Measurements from ENCODE around the gene COIL. TPM values are rescaled to one million over a fixed set of nuclear protein-coding genes. Genes with fewer than 3 reads are reported as not detected.

Gene COIL
- total RNA-seq, 1 donor from 2014 or later: 20.6 TPM

GRCh38 chr17:57004944-57005579 is 44.2 kb upstream of the COIL start:
- FAIRE-seq (no peak), DNase-seq (ENCODE audit: low read depth) (no peak)
- no peak overlapping the region for H3K4me2 ChIP-seq (ENCODE audit: low read length)
- H3K36me3 ChIP-seq (ENCODE audit: insufficient read depth, low read length): no peaks in the 10 kb centered on the region
- H3K9me3 ChIP-seq (ENCODE audit: insufficient read depth, low read depth, low read length): no peaks in the 10 kb centered on the region
- no peak overlapping the region for H3K27ac ChIP-seq (ENCODE audit: low read depth, low read length)
- H3K9ac ChIP-seq (ENCODE audit: low read length): no peak overlapping the region
- H3K27me3 Mint-ChIP-seq (ENCODE audit: low read depth, unreplicated experiment): peaks cover 2% of the 10 kb centered on the region
- no peaks in the 10 kb centered on the region for H4K20me1 ChIP-seq (ENCODE audit: insufficient read depth, low read length)
- peaks cover 25% of the 10 kb centered on the region for H3K36me3 Mint-ChIP-seq (ENCODE audit: low read depth, unreplicated experiment)
- H3K4me1 Mint-ChIP-seq (ENCODE audit: low read depth, unreplicated experiment): no peaks in the 10 kb centered on the region
- no peak overlapping the region for H3K4me3 ChIP-seq (ENCODE audit: insufficient read depth, low read depth, low read length)
- H3K4me3 Mint-ChIP-seq (ENCODE audit: unreplicated experiment): no peak overlapping the region
- H3K9me3 Mint-ChIP-seq (ENCODE audit: unreplicated experiment): peaks cover 4% of the 10 kb centered on the region
- H3K27me3 ChIP-seq (ENCODE audit: insufficient read depth, low read length): peaks cover 2% of the 10 kb centered on the region
- TF ChIP-seq, protein P1, sequence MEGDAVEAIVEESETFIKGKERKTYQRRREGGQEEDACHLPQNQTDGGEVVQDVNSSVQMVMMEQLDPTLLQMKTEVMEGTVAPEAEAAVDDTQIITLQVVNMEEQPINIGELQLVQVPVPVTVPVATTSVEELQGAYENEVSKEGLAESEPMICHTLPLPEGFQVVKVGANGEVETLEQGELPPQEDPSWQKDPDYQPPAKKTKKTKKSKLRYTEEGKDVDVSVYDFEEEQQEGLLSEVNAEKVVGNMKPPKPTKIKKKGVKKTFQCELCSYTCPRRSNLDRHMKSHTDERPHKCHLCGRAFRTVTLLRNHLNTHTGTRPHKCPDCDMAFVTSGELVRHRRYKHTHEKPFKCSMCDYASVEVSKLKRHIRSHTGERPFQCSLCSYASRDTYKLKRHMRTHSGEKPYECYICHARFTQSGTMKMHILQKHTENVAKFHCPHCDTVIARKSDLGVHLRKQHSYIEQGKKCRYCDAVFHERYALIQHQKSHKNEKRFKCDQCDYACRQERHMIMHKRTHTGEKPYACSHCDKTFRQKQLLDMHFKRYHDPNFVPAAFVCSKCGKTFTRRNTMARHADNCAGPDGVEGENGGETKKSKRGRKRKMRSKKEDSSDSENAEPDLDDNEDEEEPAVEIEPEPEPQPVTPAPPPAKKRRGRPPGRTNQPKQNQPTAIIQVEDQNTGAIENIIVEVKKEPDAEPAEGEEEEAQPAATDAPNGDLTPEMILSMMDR (IDR thresholded peaks at IDR 0.05; ENCODE audit: insufficient read depth, low read depth, low read length): no peak
- TF ChIP-seq EZH2 (IDR thresholded peaks at IDR 0.05; ENCODE audit: insufficient read depth, low read length): no peak
- H2AFZ ChIP-seq (ENCODE audit: low read depth, low read length): no peak overlapping the region
- H3K27ac Mint-ChIP-seq (ENCODE audit: unreplicated experiment): no peak overlapping the region
- no peaks in the 10 kb centered on the region for H3K79me2 ChIP-seq (ENCODE audit: insufficient read depth, low read length)
- H3K4me1 ChIP-seq (ENCODE audit: insufficient read depth, low read length): no peaks in the 10 kb centered on the region

DNA sequence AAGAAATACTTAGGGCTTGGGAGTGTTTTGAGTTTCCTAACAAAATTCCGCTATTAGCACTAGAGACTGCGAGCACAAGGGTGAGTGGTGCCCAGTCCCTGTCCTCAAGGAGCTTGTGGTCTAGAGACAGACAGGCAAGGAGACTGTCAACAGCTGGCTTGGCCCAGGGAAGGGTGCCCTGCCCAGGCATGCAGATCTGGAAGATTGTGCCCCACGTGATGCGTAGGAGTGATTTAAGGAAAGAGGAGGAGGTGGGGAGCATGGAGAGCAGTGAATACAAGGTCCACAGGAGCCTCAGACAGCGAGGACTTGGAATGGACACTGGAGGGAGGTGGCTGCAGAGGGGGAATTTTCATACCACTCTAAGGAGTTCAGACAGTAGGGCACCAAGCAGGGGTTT is 42.1 kb upstream of the COIL start:
- H3K4me1 Mint-ChIP-seq (ENCODE audit: low read depth, unreplicated experiment): no peaks in the 10 kb centered on the region
- no peaks in the 10 kb centered on the region for H3K79me2 ChIP-seq (ENCODE audit: insufficient read depth, low read length)
- no peaks in the 10 kb centered on the region for H4K20me1 ChIP-seq (ENCODE audit: insufficient read depth, low read length)
- H3K4me2 ChIP-seq (ENCODE audit: low read length): no peak overlapping the region
- no peak overlapping the region for H3K4me3 ChIP-seq (ENCODE audit: insufficient read depth, low read depth, low read length)
- DNase-seq (ENCODE audit: low read depth): no peak
- H3K9me3 Mint-ChIP-seq (ENCODE audit: unreplicated experiment): peaks cover 4% of the 10 kb centered on the region
- no peaks in the 10 kb centered on the region for H3K9me3 ChIP-seq (ENCODE audit: insufficient read depth, low read depth, low read length)
- no peak overlapping the region for H3K27ac Mint-ChIP-seq (ENCODE audit: unreplicated experiment)
- H3K27me3 Mint-ChIP-seq (ENCODE audit: low read depth, unreplicated experiment): peaks cover 2% of the 10 kb centered on the region
- no peaks in the 10 kb centered on the region for H3K27me3 ChIP-seq (ENCODE audit: insufficient read depth, low read length)
- no peaks in the 10 kb centered on the region for H3K36me3 ChIP-seq (ENCODE audit: insufficient read depth, low read length)
- peaks cover 26% of the 10 kb centered on the region for H3K36me3 Mint-ChIP-seq (ENCODE audit: low read depth, unreplicated experiment)
- FAIRE-seq: no peak
- H2AFZ ChIP-seq (ENCODE audit: low read depth, low read length): no peak overlapping the region
- TF ChIP-seq, protein P1 (IDR thresholded peaks at IDR 0.05; ENCODE audit: insufficient read depth, low read depth, low read length): no peak
- no peak for TF ChIP-seq EZH2 (IDR thresholded peaks at IDR 0.05; ENCODE audit: insufficient read depth, low read length)
- H3K4me1 ChIP-seq (ENCODE audit: insufficient read depth, low read length): no peaks in the 10 kb centered on the region
- no peak overlapping the region for H3K27ac ChIP-seq (ENCODE audit: low read depth, low read length)
- H3K4me3 Mint-ChIP-seq (ENCODE audit: unreplicated experiment): no peak overlapping the region
- H3K9ac ChIP-seq (ENCODE audit: low read length): no peak overlapping the region

DNA sequence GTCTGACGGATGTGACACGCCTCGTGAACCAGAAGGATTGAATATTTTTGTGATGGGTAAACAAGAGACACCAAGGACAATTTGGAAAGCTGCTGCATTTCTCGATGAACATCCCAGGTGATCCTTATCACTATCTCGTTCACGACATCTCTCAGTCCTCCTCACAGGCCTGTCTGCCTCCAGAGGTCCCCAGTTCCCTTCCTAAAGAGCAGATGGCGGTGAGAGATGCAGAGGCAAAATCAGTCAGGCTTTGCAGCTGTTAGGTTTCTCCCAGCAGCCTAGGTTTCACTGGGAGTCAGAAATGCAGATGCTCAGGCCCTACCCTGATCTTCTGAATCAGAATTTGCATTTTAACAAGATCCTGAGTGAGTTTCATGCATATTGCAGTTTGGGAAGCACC is 40.7 kb upstream of the COIL start:
- Mint-ChIP-seq H3K27me3 (ENCODE audit: low read depth, unreplicated experiment) (peaks cover 2% of the 10 kb centered on the region), H3K4me3 (ENCODE audit: unreplicated experiment) (no peak overlapping the region), H3K4me1 (ENCODE audit: low read depth, unreplicated experiment) (no peaks in the 10 kb centered on the region), H3K9me3 (ENCODE audit: unreplicated experiment) (peaks cover 4% of the 10 kb centered on the region), H3K36me3 (ENCODE audit: low read depth, unreplicated experiment) (peaks cover 28% of the 10 kb centered on the region), H3K27ac (ENCODE audit: unreplicated experiment) (no peak overlapping the region)
- Histone ChIP-seq H3K79me2 (ENCODE audit: insufficient read depth, low read length) (no peaks in the 10 kb centered on the region), H3K9ac (ENCODE audit: low read length) (no peak overlapping the region), H4K20me1 (ENCODE audit: insufficient read depth, low read length) (no peaks in the 10 kb centered on the region), H3K4me1 (ENCODE audit: insufficient read depth, low read length) (no peaks in the 10 kb centered on the region), H3K4me2 (ENCODE audit: low read length) (no peak overlapping the region), H3K36me3 (ENCODE audit: insufficient read depth, low read length) (no peaks in the 10 kb centered on the region), H3K4me3 (ENCODE audit: insufficient read depth, low read depth, low read length) (no peak overlapping the region), H3K27ac (ENCODE audit: low read depth, low read length) (no peak overlapping the region), H3K9me3 (ENCODE audit: insufficient read depth, low read depth, low read length) (no peaks in the 10 kb centered on the region), H2AFZ (ENCODE audit: low read depth, low read length) (no peak overlapping the region), H3K27me3 (ENCODE audit: insufficient read depth, low read length) (no peaks in the 10 kb centered on the region)
- DNase-seq (ENCODE audit: low read depth) (no peak), FAIRE-seq (no peak)
- TF ChIP-seq, protein P1 (IDR thresholded peaks at IDR 0.05; ENCODE audit: insufficient read depth, low read depth, low read length): no peak
- no peak for TF ChIP-seq EZH2 (IDR thresholded peaks at IDR 0.05; ENCODE audit: insufficient read depth, low read length)
